RWPE1 (cell line): ENCODE results near the gene LDAH.

Experiments
- CTCF ChIA-PET: fragments of 350-600 bp; sonication (Branson Sonifier 250); formaldehyde crosslinking; extraction: SDS; loops from one replicate; lab custom pipeline; 2021; lab: Yijun Ruan, JAX
- POLR2A ChIA-PET: fragments of 400-600 bp; formaldehyde crosslinking; extraction: SDS; loops from one replicate; lab custom pipeline; 2020; ENCODE audit warnings: antibody characterized with exemption; ENCODE audit not compliant: low non-redundant PET; lab: Yijun Ruan, JAX
- DNase-seq: peaks from one replicate; pipeline ENCODE4 v3.0.0; 2012; ENCODE audit warnings: low spot score
- H3K27ac ChIP-seq: fragments of 450-650 bp; 2 replicates; pipeline ENCODE4 v1.5.1; 2017
- TF ChIP-seq, protein P1 (sequence below): fragments of 450-650 bp; conservative IDR thresholded peaks from 2 replicates; pipeline ENCODE4 v1.5.1; 2017; ENCODE audit warnings: low read depth, mild to moderate bottlenecking

LDAH gene

DNA sequence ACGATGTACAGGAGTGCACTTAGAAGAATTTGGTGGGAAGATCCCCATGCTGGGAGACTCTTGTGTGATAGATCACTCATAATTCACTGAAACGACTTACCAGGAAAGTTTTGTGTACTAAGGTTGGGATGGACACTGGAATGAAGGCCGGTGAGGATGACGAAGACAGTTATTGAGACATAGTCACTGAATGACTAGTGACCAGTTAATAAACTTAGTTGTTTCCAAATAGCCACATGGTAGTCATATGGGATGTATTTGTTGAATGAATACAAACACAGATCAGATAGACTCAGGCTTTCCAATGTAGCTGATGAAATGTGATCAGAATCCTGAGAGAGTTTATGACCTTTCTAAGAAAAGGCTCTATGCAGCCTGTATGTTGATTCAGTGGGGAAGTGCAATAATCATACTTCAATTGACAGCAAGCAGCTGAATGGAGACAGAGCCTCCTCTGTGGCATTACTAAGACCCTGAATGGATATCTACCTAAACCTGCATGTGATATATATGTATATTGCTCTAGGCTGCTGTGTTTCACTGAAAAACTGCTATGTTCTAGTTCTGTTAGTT, 135.6 kb downstream of the LDAH start:
- DNase-seq: no peak
- ChIA-PET CTCF (no interaction called here), POLR2A (no interaction called here)
- TF ChIP-seq, protein P1, sequence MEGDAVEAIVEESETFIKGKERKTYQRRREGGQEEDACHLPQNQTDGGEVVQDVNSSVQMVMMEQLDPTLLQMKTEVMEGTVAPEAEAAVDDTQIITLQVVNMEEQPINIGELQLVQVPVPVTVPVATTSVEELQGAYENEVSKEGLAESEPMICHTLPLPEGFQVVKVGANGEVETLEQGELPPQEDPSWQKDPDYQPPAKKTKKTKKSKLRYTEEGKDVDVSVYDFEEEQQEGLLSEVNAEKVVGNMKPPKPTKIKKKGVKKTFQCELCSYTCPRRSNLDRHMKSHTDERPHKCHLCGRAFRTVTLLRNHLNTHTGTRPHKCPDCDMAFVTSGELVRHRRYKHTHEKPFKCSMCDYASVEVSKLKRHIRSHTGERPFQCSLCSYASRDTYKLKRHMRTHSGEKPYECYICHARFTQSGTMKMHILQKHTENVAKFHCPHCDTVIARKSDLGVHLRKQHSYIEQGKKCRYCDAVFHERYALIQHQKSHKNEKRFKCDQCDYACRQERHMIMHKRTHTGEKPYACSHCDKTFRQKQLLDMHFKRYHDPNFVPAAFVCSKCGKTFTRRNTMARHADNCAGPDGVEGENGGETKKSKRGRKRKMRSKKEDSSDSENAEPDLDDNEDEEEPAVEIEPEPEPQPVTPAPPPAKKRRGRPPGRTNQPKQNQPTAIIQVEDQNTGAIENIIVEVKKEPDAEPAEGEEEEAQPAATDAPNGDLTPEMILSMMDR: no peak
- H3K27ac ChIP-seq: no peak overlapping the region

- CTCF ChIA-PET: interaction anchor here (0.5 kb wide), 1 partner anchor 39 kb away, joined by 3 read pairs; no protein-coding TSS in a partner anchor
- H3K27ac ChIP-seq: no peak overlapping the region
- POLR2A ChIA-PET: no interaction called here
- no peak for DNase-seq
- TF ChIP-seq, protein P1: no peak
These were observed 138.3 kb downstream of the LDAH start for GRCh38 chr2:20684581-20685063.

DNA sequence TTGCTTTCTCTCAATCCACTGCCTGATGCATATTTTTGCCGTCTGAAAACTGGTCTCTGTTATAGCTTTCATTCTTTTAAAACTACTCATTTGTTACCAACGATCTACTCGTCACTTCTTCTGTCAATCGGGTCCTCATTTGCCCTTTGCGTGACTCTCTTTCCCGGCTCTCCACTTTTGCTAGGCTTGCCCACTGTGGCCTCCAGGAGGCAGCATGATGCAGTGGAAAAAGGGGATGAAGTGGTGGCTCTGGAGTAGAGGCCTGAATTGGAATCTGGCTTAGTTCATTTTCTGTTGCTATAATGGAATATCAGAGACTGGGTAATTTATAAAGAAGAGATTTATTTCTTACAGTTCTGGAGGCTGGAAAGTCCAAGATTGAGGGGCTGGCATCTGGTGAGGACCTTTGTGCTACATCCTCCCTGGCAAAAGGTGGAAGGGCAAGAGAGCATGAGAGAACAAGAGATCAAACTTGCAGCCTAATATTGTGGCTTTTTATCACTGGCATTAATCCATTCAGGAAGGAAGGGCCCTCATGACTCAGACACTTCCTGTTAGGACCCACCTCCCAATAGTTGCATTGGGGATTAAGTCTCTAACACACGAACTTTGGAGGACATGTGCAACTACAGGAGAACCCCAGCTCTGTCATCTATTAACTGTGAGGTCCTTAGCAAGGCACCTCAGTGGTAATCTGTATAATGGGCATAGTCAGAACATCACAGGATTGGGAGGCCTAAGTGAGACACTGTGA, 140.6 kb downstream of the LDAH start:
- POLR2A ChIA-PET: no interaction called here
- DNase-seq: no peak
- TF ChIP-seq, protein P1: no peak
- CTCF ChIA-PET: interaction anchor here (1.1 kb wide), 1 partner anchor 281 kb away, joined by 3 read pairs; no protein-coding TSS in a partner anchor
- H3K27ac ChIP-seq: no peak overlapping the region

- CTCF ChIA-PET: no interaction called here
- no peak for DNase-seq
- TF ChIP-seq, protein P1: no peak
- H3K27ac ChIP-seq: no peak overlapping the region
- POLR2A ChIA-PET: no interaction called here
These were observed 142.0 kb downstream of the LDAH start for GRCh38 chr2:20680744-20681375.

DNA sequence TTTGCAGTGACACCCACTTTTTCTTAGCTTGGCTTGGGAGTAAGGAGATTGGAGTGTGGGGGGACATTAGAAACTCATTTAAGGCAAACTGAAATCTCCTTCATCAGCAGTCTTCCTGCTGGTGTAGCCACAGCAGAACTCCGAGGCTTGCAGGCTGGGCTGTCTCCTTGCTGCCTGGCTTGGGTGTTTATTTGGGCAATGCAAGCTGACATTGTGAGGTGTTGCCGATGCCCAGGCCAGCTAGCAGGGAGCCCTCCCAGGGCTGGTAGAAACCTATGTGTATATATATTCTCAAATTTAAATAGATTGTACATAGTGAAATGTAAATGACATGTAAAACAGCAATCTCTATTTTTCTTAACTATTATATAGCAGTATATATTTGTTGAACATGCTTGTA, 144.1 kb downstream of the LDAH start:
- ChIA-PET POLR2A (no interaction called here), CTCF (interaction anchor here (0.6 to 0.7 kb wide), 2 partner anchors 11 to 350 kb away, joined by 3 read pairs; no protein-coding TSS in a partner anchor)
- TF ChIP-seq, protein P1: no peak
- H3K27ac ChIP-seq: no peak overlapping the region
- no peak for DNase-seq

DNA sequence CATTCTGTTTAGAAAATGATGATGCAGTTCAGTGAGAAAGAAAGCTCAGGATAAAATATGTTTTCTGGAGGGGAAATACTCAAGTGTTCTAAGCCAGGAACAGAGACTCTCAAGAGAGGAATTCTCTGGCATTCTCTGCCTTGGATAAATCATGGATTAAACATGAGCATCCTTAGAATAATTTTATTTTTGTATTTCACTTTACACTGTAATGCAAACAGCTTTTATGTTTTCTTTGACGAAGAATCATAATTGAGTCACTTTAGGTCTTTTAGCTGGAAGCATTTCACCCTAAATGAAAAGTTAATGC, 144.9 kb downstream of the LDAH start:
- H3K27ac ChIP-seq: no peak overlapping the region
- TF ChIP-seq, protein P1: no peak
- POLR2A ChIA-PET: no interaction called here
- CTCF ChIA-PET: interaction anchor here (0.6 to 1.4 kb wide), 6 partner anchors 10 to 799 kb away, joined by 3 to 5 read pairs (median 3); no protein-coding TSS in a partner anchor
- no peak for DNase-seq
